Smooth muscle cell (in vitro differentiated cells): ENCODE data around the gene CHFR. TPM values are rescaled to one million over a fixed set of nuclear protein-coding genes. Genes with fewer than 3 reads are reported as not detected.
"Not testable (repeated sequence)": the region's sequence is repeated elsewhere in the genome, so short reads cannot be mapped to it uniquely, and the experiment has no call there.

Experiments used
- DNase-seq: peaks from one replicate; lab custom pipeline; 2025; ENCODE audit not compliant: unreplicated experiment; lab: John Stamatoyannopoulos, UW
- H2AFZ ChIP-seq: fragments of 200-600 bp; sonication (generic); 2 replicates; pipeline ENCODE4 v1.6.0; 2016; ENCODE audit warnings: antibody characterized with exemption, low read depth, mild to moderate bottlenecking
- H3F3A ChIP-seq: fragments of 200-600 bp; sonication (generic); 2 replicates; pipeline ENCODE4 v1.6.0; 2017; ENCODE audit warnings: antibody characterized with exemption, low read depth
- H3K27ac ChIP-seq: fragments of 200-600 bp; sonication (generic); 2 replicates; pipeline ENCODE4 v1.5.1; 2016; ENCODE audit warnings: low read depth, mild to moderate bottlenecking
- H3K27me3 ChIP-seq: fragments of 200-600 bp; sonication (generic); 2 replicates; pipeline ENCODE4 v1.6.1; 2016; ENCODE audit warnings: low read depth, mild to moderate bottlenecking
- H3K36me3 ChIP-seq: fragments of 200-600 bp; sonication (generic); 2 replicates; pipeline ENCODE4 v1.5.1; 2016; ENCODE audit warnings: low read depth
- H3K4me1 ChIP-seq: fragments of 200-600 bp; sonication (generic); 2 replicates; pipeline ENCODE4 v1.5.1; 2016; ENCODE audit warnings: low read depth
- H3K4me2 ChIP-seq: fragments of 200-600 bp; sonication (generic); 2 replicates; pipeline ENCODE4 v1.6.0; 2016; ENCODE audit warnings: mild to moderate bottlenecking
- H3K4me3 ChIP-seq: fragments of 200-600 bp; sonication (generic); 2 replicates; pipeline ENCODE4 v1.5.1; 2016; ENCODE audit warnings: mild to moderate bottlenecking
- H3K79me2 ChIP-seq: fragments of 200-600 bp; sonication (generic); 2 replicates; pipeline ENCODE4 v1.6.0; 2016; ENCODE audit warnings: low read depth, mild to moderate bottlenecking
- H3K9ac ChIP-seq: fragments of 200-600 bp; sonication (generic); 2 replicates; pipeline ENCODE4 v1.6.0; 2016; ENCODE audit warnings: low read depth
- H3K9me3 ChIP-seq: fragments of 200-600 bp; sonication (generic); replicated peaks from 2 replicates; pipeline ENCODE4 v1.5.1; 2016; ENCODE audit warnings: low read depth
- H4K20me1 ChIP-seq: fragments of 200-600 bp; sonication (generic); 2 replicates; pipeline ENCODE4 v1.6.0; 2016; ENCODE audit warnings: low read depth
- CTCF ChIP-seq: fragments of 200-600 bp; sonication (generic); IDR thresholded peaks from 2 replicates; pipeline ENCODE4 v1.5.1; 2017; ENCODE audit warnings: borderline replicate concordance, mild to moderate bottlenecking, antibody characterized with exemption; ENCODE audit not compliant: insufficient read depth, poor library complexity, severe bottlenecking
- WGBS: methylation state at CpG from one replicate; pipeline ENCODE4 v1.1.7; 2016; ENCODE audit warnings: low lambda C conversion rate; 5-methylcytosine and 5-hydroxymethylcytosine counted together
- polyA plus RNA-seq: library from polyadenylated mRNA; unstranded; fragments of >200 nt; fragmentation: Nextera tagmentation; extraction: Ambion mirVana; gene quantifications from 2 replicates; pipeline ENCODE4 v1.2.1, GENCODE V29; 2016
- total RNA-seq: library from RNA; depleted of rRNA; stranded (reverse); fragments of >200 nt; gene quantifications from 2 replicates; pipeline ENCODE4 v1.2.3, GENCODE V29; 2014

CHFR gene
- total and polyA plus RNA-seq, 2 experiments from 2014 or later, result 24.0 to 26.2 TPM

- Histone ChIP-seq H2AFZ (no peak overlapping the region), H3K9ac (no peak overlapping the region), H3K4me1 (no peaks in the 10 kb centered on the region), H3K79me2 (peaks cover 47% of the 10 kb centered on the region), H3K27me3 (no peaks in the 10 kb centered on the region), H4K20me1 (peaks cover 88% of the 10 kb centered on the region), H3K27ac (no peak overlapping the region), H3K4me2 (no peak overlapping the region), H3F3A (no peaks in the 10 kb centered on the region), H3K9me3 (no peaks in the 10 kb centered on the region), H3K4me3 (no peak overlapping the region), H3K36me3 (peaks cover 11% of the 10 kb centered on the region)
- WGBS, result 98% methylated on average over 14 of the region's 14 CpGs
- DNase-seq, result no peak
- TF ChIP-seq CTCF, result no peak
Measured at GRCh38 chr12:132795847-132796246, 91.6 kb downstream of the CHFR start.

GRCh38 chr12:132791940-132792339, 95.5 kb downstream of the CHFR start:
- H3K36me3 ChIP-seq, result peaks cover 22% of the 10 kb centered on the region
- WGBS, result 100% methylated on average over 2 of the region's 2 CpGs
- not testable (repeated sequence) for DNase-seq, H2AFZ ChIP-seq, H3K9ac ChIP-seq, H3K27ac ChIP-seq, H3K4me2 ChIP-seq, H3K9me3 ChIP-seq, H3K4me3 ChIP-seq, H3F3A ChIP-seq, H3K27me3 ChIP-seq, H3K4me1 ChIP-seq
- peaks cover 41% of the 10 kb centered on the region for H3K79me2 ChIP-seq
- peaks cover 86% of the 10 kb centered on the region for H4K20me1 ChIP-seq

GRCh38 chr12:132789099-132789471, 98.3 kb downstream of the CHFR start:
- Histone ChIP-seq H3K4me3 (no peak overlapping the region), H4K20me1 (peaks cover 85% of the 10 kb centered on the region), H3K9me3 (no peaks in the 10 kb centered on the region), H3F3A (no peaks in the 10 kb centered on the region), H3K9ac (no peak overlapping the region), H3K27me3 (no peaks in the 10 kb centered on the region), H3K79me2 (peaks cover 14% of the 10 kb centered on the region), H3K4me2 (no peak overlapping the region), H3K4me1 (no peaks in the 10 kb centered on the region), H3K27ac (no peak overlapping the region), H2AFZ (no peak overlapping the region), H3K36me3 (peaks cover 11% of the 10 kb centered on the region)
- WGBS, result 96% methylated on average over 21 of the region's 21 CpGs
- TF ChIP-seq CTCF, result no peak
- DNase-seq, result no peak

- Histone ChIP-seq H3K79me2 (peaks cover 8% of the 10 kb centered on the region), H3K9ac (no peak overlapping the region), H3K4me3 (no peak overlapping the region), H3F3A (no peaks in the 10 kb centered on the region), H4K20me1 (peaks cover 85% of the 10 kb centered on the region), H3K4me2 (no peak overlapping the region), H3K27ac (no peak overlapping the region), H3K27me3 (no peaks in the 10 kb centered on the region), H3K4me1 (no peaks in the 10 kb centered on the region), H3K9me3 (no peaks in the 10 kb centered on the region), H2AFZ (no peak overlapping the region), H3K36me3 (peaks cover 11% of the 10 kb centered on the region)
- WGBS, result 95% methylated on average over 18 of the region's 29 CpGs
- TF ChIP-seq CTCF, result no peak
- DNase-seq, result no peak
Measured at GRCh38 chr12:132788375-132789098, 98.9 kb downstream of the CHFR start.
